Ovary (tissue), 10 donors: Measurements from ENCODE around the gene STARD9. TPM values are rescaled to one million over a fixed set of nuclear protein-coding genes. Genes with fewer than 3 reads are reported as not detected.

Experiments
- DNase-seq, 5 donors: peaks; one replicate each; pipeline ENCODE4 v3.0.0-alpha.2; 2019 to 2020
- H3K27ac ChIP-seq, 2 donors: fragments of 200-600 bp; one replicate each; pipeline versions ENCODE4 v1.5.1 to v1.8.0; 2019 to 2022
- H3K27me3 ChIP-seq: fragments of 200-600 bp; one replicate; pipeline ENCODE4 v1.8.0; 2022
- H3K36me3 ChIP-seq: fragments of 200-600 bp; sonication (generic); one replicate; pipeline ENCODE4 v1.5.1; 2019
- H3K4me1 ChIP-seq: one replicate; pipeline ENCODE4 v1.8.1; 2013; ENCODE audit warnings: mild to moderate bottlenecking, moderate library complexity; ENCODE audit not compliant: insufficient read depth
- H3K4me3 ChIP-seq: fragments of 200-600 bp; sonication (generic); one replicate; pipeline ENCODE4 v1.5.1; 2017
- H3K9me3 ChIP-seq, 2 donors: fragments of 200-600 bp in 1 of 2; sonication (generic) in 1 of 2; one replicate each; pipeline versions ENCODE4 v1.5.1 to v1.8.1; 2013 to 2019; ENCODE audit warnings: mild to moderate bottlenecking in 1 of 2, moderate library complexity in 1 of 2
- EP300 ChIP-seq: sonication (generic); formaldehyde crosslinking; IDR thresholded peaks from one replicate; pipeline ENCODE4 v1.6.1; 2017; ENCODE audit warnings: antibody characterized with exemption
- POLR2A ChIP-seq: fragments of 450-650 bp; IDR thresholded peaks from one replicate; pipeline ENCODE4 v1.6.1; 2017; ENCODE audit warnings: antibody characterized with exemption, mild to moderate bottlenecking, moderate library complexity
- WGBS, 3 donors: extraction: QIAGEN DNeasy Blood & Tissue Kit in 1 of 3; methylation state at CpG; one replicate each; pipeline versions ENCODE4 v1.1.5 to v1.1.7; 2013 to 2017; 5-methylcytosine and 5-hydroxymethylcytosine counted together
- intact Hi-C, 4 donors: fragments of 100-400 bp; cut with DNase I; formaldehyde crosslinking; loops; one replicate each; pipeline versions ENCODE4 v1.11.0 to v1.15.1; 2022 to 2023
- long read RNA-seq, 3 donors: library from polyadenylated mRNA in 2 of 3; unstranded in 2 of 3; transcript quantifications; one replicate each; pipeline ENCODE4 v2.0.0 and lab custom pipeline, GENCODE V29; 2021 to 2026
- polyA plus RNA-seq, 2 donors: library from polyadenylated mRNA; stranded (reverse); fragments of 200-250 nt in 1 of 2; fragments of 350-450 nt in 1 of 2; fragmentation: Illumina TruSeq in 1 of 2; extraction: RNeasy Lipid Tissue Mini Kit (QIAGEN cat#74804) in 1 of 2; gene quantifications; one replicate each; pipeline ENCODE4 v1.2.3, GENCODE V29; 2013 to 2014
- total RNA-seq, 7 donors: library from RNA; depleted of rRNA in 2 of 7; stranded (reverse); fragments of >200 nt in 2 of 7; fragmentation: NEBNext Ultra II Directional in 3 of 7; extraction: Animal tissue kit (Norgen Biotek cat#: 25700) in 3 of 7; gene quantifications; one replicate each; pipeline versions ENCODE4 v1.1.0 to v1.2.4, GENCODE V29; 2016 to 2023
- TF ChIP-seq, protein P1 (sequence below), 3 donors: fragments of 450-650 bp in 2 of 3; fragments of 200-600 bp in 1 of 3; IDR thresholded peaks; one replicate each; pipeline versions ENCODE4 v1.5.1 to v1.8.0; 2016 to 2022; ENCODE audit warnings: antibody characterized with exemption in 3 of 3, mild to moderate bottlenecking in 1 of 3
- donor health status: DM: no; HTN: no; CAD: no; lungs with moderate emphysema.
- donor health status: DM: no; HTN: no; CAD: no.
- donor health status: Bipolar disorder and iron deficiency.
- donor health status: DM: yes; HTN: yes; CAD: no.
- donor health status: DM: no; HTN: no; CAD: no.
- donor health status: DM: yes; HTN: yes; CAD: no.

STARD9 gene
- 10 to 100 TPM; 14.8 to 40.3 (median 29.8) TPM for total RNA-seq
- polyA plus RNA-seq: 10 to 100 TPM; 11.3 to 13.8 TPM
- long read RNA-seq, donor 1, partial matches to known transcripts: 10 of 21 reads
- long read RNA-seq, donor 1, other reads (novel, unspliced or antisense): 11 of 21 reads
- long read RNA-seq, donor 2, partial matches to known transcripts: 0 of 1 reads
- long read RNA-seq, donor 2, other reads (novel, unspliced or antisense): 0 of 1 reads
- long read RNA-seq, donor 3, partial matches to known transcripts: 8 of 12 reads
- long read RNA-seq, donor 3, other reads (novel, unspliced or antisense): 4 of 12 reads

DNA sequence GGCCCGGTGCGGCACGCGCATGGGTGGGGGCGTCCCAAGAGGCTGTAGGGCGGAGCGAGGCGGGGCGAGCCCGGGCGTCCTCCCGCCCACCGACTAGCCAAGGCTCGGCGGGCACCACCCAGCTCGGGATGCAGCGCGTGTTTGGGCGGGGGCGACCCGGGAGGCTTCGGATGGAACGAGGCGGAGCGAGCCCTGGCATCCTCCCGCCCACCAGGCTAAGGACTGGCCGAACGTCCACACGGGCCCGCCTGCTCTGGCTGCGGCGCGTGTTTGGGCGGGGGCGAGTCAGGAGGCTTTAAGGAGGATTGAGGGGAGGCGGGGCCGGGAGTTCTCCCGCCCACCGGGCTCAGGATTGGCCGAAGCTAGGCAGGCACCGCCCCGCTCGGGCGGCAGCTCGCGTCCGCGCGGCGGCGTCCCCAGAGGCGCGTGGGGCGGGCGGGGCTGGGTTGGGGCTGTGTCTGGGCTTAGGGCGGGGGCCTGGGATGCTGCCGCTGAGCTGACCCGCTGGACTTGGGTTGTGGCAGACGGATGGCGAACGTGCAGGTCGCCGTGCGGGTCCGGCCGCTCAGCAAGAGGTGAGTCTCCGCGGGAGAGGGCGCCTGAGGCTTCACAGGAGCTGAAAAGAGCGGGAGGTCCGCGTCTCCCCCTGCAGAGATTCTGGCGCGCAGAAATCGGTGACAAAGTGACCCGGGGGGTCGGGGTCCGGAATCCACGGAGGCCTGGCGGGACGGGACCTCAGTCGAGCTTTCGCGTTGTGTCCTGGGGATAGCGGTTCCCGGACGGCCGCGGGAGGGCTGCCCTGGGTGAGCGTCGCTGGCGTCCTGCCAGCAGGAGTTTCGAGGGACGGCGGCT, at the start of gene STARD9:
Gene STARD9 (plus strand): TSS at position 419 of the 852 bp plus-strand sequence. CDS start 110 bp downstream, at position 529.
- Histone ChIP-seq H3K27me3 (no peaks in the 10 kb centered on the region), H3K4me3 (peak within 1 kb of the TSS; percentile 92), H3K4me1 (peaks cover 20% of the 10 kb centered on the region), H3K9me3 (no peaks in the 10 kb centered on the region), H3K27ac (peak within 1 kb of the TSS; percentile 34 to 87), H3K36me3 (no peaks in the 10 kb centered on the region)
- WGBS, 3 donors: 0 to 1% (median 0%) methylated on average over 65 to 95 of the region's 95 CpGs
- DNase-seq: peak; percentile 98 to 99 (median 99)
- no peak for TF ChIP-seq EP300
- TF ChIP-seq POLR2A: peak; percentile 72
- intact Hi-C loops: no loop called here

DNA sequence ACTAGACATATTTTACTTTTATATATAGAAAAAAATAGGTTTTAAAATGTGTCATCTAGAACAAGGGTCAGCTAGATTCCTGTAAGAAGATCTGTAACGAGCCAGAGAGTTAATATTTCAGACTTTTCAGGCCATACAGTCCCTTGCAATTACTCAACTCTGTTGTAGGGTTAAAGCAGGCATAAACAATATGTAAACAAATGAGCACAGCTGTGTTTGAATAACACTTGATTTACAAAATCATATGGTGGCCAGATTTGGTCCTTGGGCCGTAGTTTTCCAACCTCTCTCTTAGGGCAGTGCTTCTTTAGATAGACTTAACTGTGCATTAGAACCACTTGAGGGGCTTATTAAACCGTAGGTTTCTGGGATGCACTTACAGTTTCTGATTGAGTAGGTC, 46.4 kb upstream of the STARD9 start:
- TF ChIP-seq EP300 (no peak), POLR2A (no peak)
- TF ChIP-seq, protein P1, sequence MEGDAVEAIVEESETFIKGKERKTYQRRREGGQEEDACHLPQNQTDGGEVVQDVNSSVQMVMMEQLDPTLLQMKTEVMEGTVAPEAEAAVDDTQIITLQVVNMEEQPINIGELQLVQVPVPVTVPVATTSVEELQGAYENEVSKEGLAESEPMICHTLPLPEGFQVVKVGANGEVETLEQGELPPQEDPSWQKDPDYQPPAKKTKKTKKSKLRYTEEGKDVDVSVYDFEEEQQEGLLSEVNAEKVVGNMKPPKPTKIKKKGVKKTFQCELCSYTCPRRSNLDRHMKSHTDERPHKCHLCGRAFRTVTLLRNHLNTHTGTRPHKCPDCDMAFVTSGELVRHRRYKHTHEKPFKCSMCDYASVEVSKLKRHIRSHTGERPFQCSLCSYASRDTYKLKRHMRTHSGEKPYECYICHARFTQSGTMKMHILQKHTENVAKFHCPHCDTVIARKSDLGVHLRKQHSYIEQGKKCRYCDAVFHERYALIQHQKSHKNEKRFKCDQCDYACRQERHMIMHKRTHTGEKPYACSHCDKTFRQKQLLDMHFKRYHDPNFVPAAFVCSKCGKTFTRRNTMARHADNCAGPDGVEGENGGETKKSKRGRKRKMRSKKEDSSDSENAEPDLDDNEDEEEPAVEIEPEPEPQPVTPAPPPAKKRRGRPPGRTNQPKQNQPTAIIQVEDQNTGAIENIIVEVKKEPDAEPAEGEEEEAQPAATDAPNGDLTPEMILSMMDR (IDR thresholded peaks at IDR 0.05): no peak
- H3K4me3 ChIP-seq: no peak overlapping the region
- no peaks in the 10 kb centered on the region for H3K27me3 ChIP-seq
- no peaks in the 10 kb centered on the region for H3K4me1 ChIP-seq
- no peaks in the 10 kb centered on the region for H3K9me3 ChIP-seq
- DNase-seq: no peak
- H3K36me3 ChIP-seq: no peaks in the 10 kb centered on the region
- intact Hi-C loops: no loop called here
- no peak overlapping the region for H3K27ac ChIP-seq
- 83 to 95% (median 91%) methylated on average over 3 of the region's 3 CpGs for WGBS, 3 donors

DNA sequence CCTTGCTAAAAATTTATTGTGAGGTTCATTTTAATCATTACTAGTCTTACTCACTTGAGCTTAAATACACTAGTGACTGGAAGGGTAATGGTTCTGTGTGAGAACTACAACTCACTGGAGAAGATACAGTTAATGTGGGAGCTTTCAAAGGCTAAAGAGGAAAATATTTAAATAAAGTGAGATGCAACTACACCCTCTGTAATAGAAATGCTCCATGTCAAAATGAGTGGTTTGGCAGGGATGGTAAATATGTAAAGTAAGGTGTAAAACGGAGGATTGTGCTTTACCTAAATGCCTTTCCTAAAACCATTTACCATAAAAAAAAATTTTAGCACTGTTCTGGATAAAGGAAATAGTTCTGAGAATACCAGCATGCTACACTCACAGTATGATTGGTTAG, 42.2 kb upstream of the STARD9 start:
- intact Hi-C loops: no loop called here
- no peaks in the 10 kb centered on the region for H3K4me1 ChIP-seq
- no peak overlapping the region for H3K4me3 ChIP-seq
- no peak overlapping the region for H3K27ac ChIP-seq
- no peak for DNase-seq
- WGBS, 3 donors: 82 to 90% (median 88%) methylated on average over 1 of the region's 1 CpG
- H3K36me3 ChIP-seq: no peaks in the 10 kb centered on the region
- TF ChIP-seq, protein P1 (IDR thresholded peaks at IDR 0.05): no peak
- no peak for TF ChIP-seq EP300
- TF ChIP-seq POLR2A: no peak
- H3K9me3 ChIP-seq: no peaks in the 10 kb centered on the region
- H3K27me3 ChIP-seq: no peaks in the 10 kb centered on the region

DNA sequence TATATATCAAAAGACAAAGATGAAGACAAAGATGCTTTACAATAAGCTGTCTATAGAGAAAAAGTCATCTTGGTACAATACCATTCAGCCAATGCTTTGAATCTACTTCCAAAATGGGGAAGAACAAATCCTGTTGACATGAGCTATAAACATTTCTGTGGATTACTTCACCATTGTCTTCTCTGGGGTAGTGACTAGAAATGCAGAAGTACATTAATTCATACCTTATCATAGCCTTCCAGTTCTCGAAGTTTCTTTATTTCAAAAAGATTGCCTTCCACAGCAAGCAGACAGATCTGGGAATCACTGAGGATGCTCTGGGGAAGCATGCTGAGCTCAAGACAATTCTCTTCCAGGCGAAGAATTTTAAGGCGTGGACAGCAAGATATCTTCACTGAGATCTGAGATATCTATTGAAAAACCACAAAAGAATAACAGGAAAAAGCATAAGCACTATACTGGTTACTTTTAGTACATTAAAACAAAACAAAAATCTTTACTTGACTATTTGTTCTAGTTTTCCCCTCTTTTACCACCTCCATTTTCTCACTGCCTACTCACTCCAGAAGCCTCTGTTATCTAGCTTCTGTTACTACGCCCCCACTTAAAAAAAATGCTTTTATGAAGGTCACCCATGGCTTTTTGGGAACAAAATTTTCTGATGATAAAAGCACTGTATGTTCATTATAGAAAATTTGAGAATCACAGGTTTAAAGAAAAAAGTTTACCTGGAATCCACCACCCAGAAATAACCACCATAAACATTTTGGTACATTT, 30.4 kb upstream of the STARD9 start:
- no peaks in the 10 kb centered on the region for H3K36me3 ChIP-seq
- WGBS, 3 donors: 84 to 89% (median 88%) methylated on average over 4 of the region's 4 CpGs

More for the DNA sequence above, 30.4 kb upstream of the STARD9 start:
- Histone ChIP-seq H3K9me3 (no peaks in the 10 kb centered on the region), H3K4me1 (peaks cover 4% of the 10 kb centered on the region), H3K27ac (no peak overlapping the region), H3K4me3 (no peak overlapping the region), H3K27me3 (no peaks in the 10 kb centered on the region)
- TF ChIP-seq, protein P1 (IDR thresholded peaks at IDR 0.05): no peak
- TF ChIP-seq POLR2A (no peak), EP300 (no peak)
- intact Hi-C loops: loop anchor here in 1 of 4 donors (10.0 kb wide), 1 partner anchor 100 kb away; no protein-coding TSS in a partner anchor
- DNase-seq: no peak
